HepG2 (cell line): ENCODE measurements around the gene ANAPC5. TPM values are rescaled to one million over a fixed set of nuclear protein-coding genes. Genes with fewer than 3 reads are reported as not detected.
A peak's percentile ranks its signal among the peaks of the same experiment; 100 is the strongest.

Experiments used
- AKNA ChIP-seq: sonication (generic); formaldehyde crosslinking; IDR thresholded peaks from 2 replicates; pipeline ENCODE4 v1.4.0; 2020; ENCODE audit warnings: missing genetic modification reagents, borderline replicate concordance
- BHLHE40 ChIP-seq: IDR thresholded peaks from 2 replicates; pipeline ENCODE4 v1.6.1; 2011; ENCODE audit warnings: low read length, improper control_type of control experiment
- CHD4 ChIP-seq: fragments of 200-600 bp; sonication (generic); IDR thresholded peaks from 2 replicates; pipeline ENCODE4 v1.7.0; 2017; ENCODE audit warnings: mild to moderate bottlenecking, low read length, borderline replicate concordance
- CSRNP1 ChIP-seq: sonication (generic); formaldehyde crosslinking; IDR thresholded peaks from 2 replicates; pipeline ENCODE4 v1.8.1; 2023; ENCODE audit warnings: mild to moderate bottlenecking, missing genetic modification reagents
- IRF9 ChIP-seq: sonication (generic); formaldehyde crosslinking; IDR thresholded peaks from 2 replicates; pipeline ENCODE4 v1.8.0; 2022; ENCODE audit warnings: missing genetic modification reagents, mild to moderate bottlenecking, borderline replicate concordance
- PAF1 ChIP-seq: IDR thresholded peaks from 2 replicates; pipeline ENCODE4 v1.6.1; 2016; ENCODE audit warnings: missing genetic modification reagents, missing compliant biosample characterization
- PTBP1 ChIP-seq: fragments of 200-400 bp; formaldehyde crosslinking; IDR thresholded peaks from 2 replicates; pipeline ENCODE4 v1.6.1; 2018; ENCODE audit warnings: low read length, low read depth; ENCODE audit not compliant: poor library complexity, severe bottlenecking
- TEAD2 ChIP-seq: sonication (generic); formaldehyde crosslinking; IDR thresholded peaks from 2 replicates; pipeline ENCODE4 v1.9.0; 2021; ENCODE audit warnings: missing genetic modification reagents
- ZBTB20 ChIP-seq: sonication (generic); formaldehyde crosslinking; IDR thresholded peaks from 2 replicates; pipeline ENCODE4 v1.8.1; 2023; ENCODE audit warnings: missing genetic modification reagents, low read depth, mild to moderate bottlenecking, borderline replicate concordance
- ZMYM3 ChIP-seq: sonication (generic); formaldehyde crosslinking; IDR thresholded peaks from 2 replicates; pipeline ENCODE4 v1.5.1; 2020; ENCODE audit warnings: mild to moderate bottlenecking, missing genetic modification reagents
- ZNF44 ChIP-seq: sonication (generic); formaldehyde crosslinking; IDR thresholded peaks from 2 replicates; pipeline ENCODE4 v1.5.1; 2020; ENCODE audit warnings: mild to moderate bottlenecking, missing genetic modification reagents
- ZNF512B ChIP-seq: sonication (generic); formaldehyde crosslinking; IDR thresholded peaks from 2 replicates; pipeline ENCODE4 v1.5.1; 2020; ENCODE audit warnings: missing genetic modification reagents, mild to moderate bottlenecking, borderline replicate concordance
- ZNF549 ChIP-seq: sonication (generic); formaldehyde crosslinking; IDR thresholded peaks from 2 replicates; pipeline ENCODE4 v1.5.0; 2020; ENCODE audit warnings: missing genetic modification reagents
- ZNF550 ChIP-seq: sonication (generic); formaldehyde crosslinking; IDR thresholded peaks from 2 replicates; pipeline ENCODE4 v1.4.0; 2020; ENCODE audit warnings: mild to moderate bottlenecking, missing genetic modification reagents, borderline replicate concordance
- ZNF576 ChIP-seq: sonication (generic); formaldehyde crosslinking; IDR thresholded peaks from 2 replicates; pipeline ENCODE4 v1.4.0; 2020; ENCODE audit warnings: mild to moderate bottlenecking, missing genetic modification reagents
- ZNF83 ChIP-seq: sonication (generic); formaldehyde crosslinking; IDR thresholded peaks from 2 replicates; pipeline ENCODE4 v1.4.0; 2020; ENCODE audit warnings: missing genetic modification reagents, mild to moderate bottlenecking, borderline replicate concordance
- polyA plus RNA-seq, 8 experiments: library from polyadenylated mRNA; depleted of rRNA in 3 of 8; stranded (reverse) in 7 of 8; unstranded in 1 of 8; fragments of >200 nt; fragmentation: Illumina TruSeq in 4 of 8; extraction: Trizol in 4 of 8; gene quantifications; 2 replicates each; pipeline versions ENCODE4 v1.2.1 to v1.2.3, GENCODE V29; 2011 to 2016; ENCODE audit warnings: low read depth in 4 of 8, missing spikeins in 1 of 8, mixed read lengths in 1 of 8; ENCODE audit not compliant: insufficient read depth in 1 of 8
- total RNA-seq, 5 experiments: library from RNA; depleted of rRNA; stranded (reverse); fragments of >200 nt; fragmentation: Illumina TruSeq; extraction: Trizol; gene quantifications; 2 replicates each; pipeline ENCODE4 v1.2.3, GENCODE V29; 2016; ENCODE audit warnings: low read depth in 1 of 5

The ANAPC5 gene
- total and polyA plus RNA-seq, 2 of the 13 experiments (the other 11 are each of a cell fraction or from before 2014, with no cell fraction given), result 146 to 161 TPM

GRCh38 chr12:121399391-121400331 lies 47.5 kb upstream of the ANAPC5 start, which contains the start of gene RNF34 (continued):
- no peak for TF ChIP-seq ZNF512B (CRISPR knock-in tag)
- TF ChIP-seq ZNF44 (CRISPR knock-in tag), result no peak
- no peak for TF ChIP-seq ZMYM3 (CRISPR knock-in tag)
- no peak for TF ChIP-seq ZNF549 (CRISPR knock-in tag)
- TF ChIP-seq CHD4, result no peak
- no peak for TF ChIP-seq ZNF83 (CRISPR knock-in tag)
- TF ChIP-seq ZNF550 (CRISPR knock-in tag), result no peak
- no peak for TF ChIP-seq ZNF576 (CRISPR knock-in tag)
- TF ChIP-seq ZBTB20 (CRISPR knock-in tag), result no peak
- 0 out of 2 replicates have a peak, but pooled peaks have one; percentile 46 for TF ChIP-seq CSRNP1
- TF ChIP-seq AKNA (CRISPR knock-in tag), result no peak
- TF ChIP-seq TEAD2 (CRISPR knock-in tag), result no peak
- TF ChIP-seq BHLHE40, result peak; percentile 67; the same call in 1 of the 2 replicates
- TF ChIP-seq IRF9 (CRISPR knock-in tag), result no peak
- TF ChIP-seq PAF1 (CRISPR knock-in tag), result no peak
- no peak for TF ChIP-seq PTBP1
